Spleen (tissue), 11 donors: ENCODE measurements around the gene MGAT4A. TPM values are rescaled to one million over a fixed set of nuclear protein-coding genes. Genes with fewer than 3 reads are reported as not detected.

Experiments
- DNase-seq: peaks from one replicate; pipeline ENCODE4 v3.0.0-alpha.2; 2020
- H3K27ac ChIP-seq, 8 donors: fragments of 200-600 bp; sonication (generic) in 7 of 8; 1 replicate in 4 of 8; 2 replicates in 4 of 8; pipeline versions ENCODE4 v1.5.0 to v1.8.0; 2016 to 2021; ENCODE audit warnings: inconsistent platforms in 4 of 8, mild to moderate bottlenecking in 4 of 8, moderate library complexity in 1 of 8
- H3K27me3 ChIP-seq, 7 donors: fragments of 200-600 bp; sonication (generic) in 6 of 7; replicated peaks in 1 of 7; 1 replicate in 4 of 7; 2 replicates in 3 of 7; pipeline versions ENCODE4 v1.5.0 to v1.8.0; 2016 to 2021; ENCODE audit warnings: inconsistent platforms in 3 of 7, mild to moderate bottlenecking in 1 of 7
- H3K36me3 ChIP-seq, 6 donors: fragments of 200-600 bp; sonication (generic) in 5 of 6; 1 replicate in 4 of 6; 2 replicates in 2 of 6; pipeline versions ENCODE4 v1.5.0 to v1.8.0; 2016 to 2021; ENCODE audit warnings: inconsistent platforms in 2 of 6
- H3K4me1 ChIP-seq, 6 donors: fragments of 200-600 bp; sonication (generic) in 5 of 6; 1 replicate in 3 of 6; 2 replicates in 3 of 6; pipeline versions ENCODE4 v1.5.0 to v1.8.0; 2016 to 2021; ENCODE audit warnings: inconsistent platforms in 3 of 6
- H3K4me3 ChIP-seq, 8 donors: fragments of 200-600 bp; sonication (generic) in 7 of 8; 1 replicate in 4 of 8; 2 replicates in 4 of 8; pipeline versions ENCODE4 v1.5.0 to v1.8.0; 2016 to 2021; ENCODE audit warnings: inconsistent platforms in 4 of 8, mild to moderate bottlenecking in 4 of 8, moderate library complexity in 2 of 8
- H3K9me3 ChIP-seq, 8 donors: fragments of 200-600 bp; sonication (generic) in 7 of 8; 1 replicate in 4 of 8; 2 replicates in 4 of 8; pipeline versions ENCODE4 v1.5.0 to v1.8.0; 2016 to 2021; ENCODE audit warnings: inconsistent platforms in 4 of 8
- POLR2A ChIP-seq, 3 donors: fragments of 450-650 bp; IDR thresholded peaks; one replicate each; pipeline ENCODE4 v1.5.1; 2017; ENCODE audit warnings: antibody characterized with exemption in 3 of 3, mild to moderate bottlenecking in 1 of 3
- POLR2AphosphoS5 ChIP-seq, 3 donors: sonication (generic); formaldehyde crosslinking; IDR thresholded peaks; one replicate each; pipeline ENCODE4 v1.5.1; 2017; ENCODE audit warnings: antibody characterized with exemption in 3 of 3
- WGBS, 5 donors: extraction: QIAGEN DNeasy Blood & Tissue Kit in 3 of 5; methylation state at CpG; one replicate each; pipeline versions ENCODE4 v1.1.5 to v1.1.7; 2013 to 2018; 5-methylcytosine and 5-hydroxymethylcytosine counted together
- intact Hi-C: fragments of 100-400 bp; cut with DNase I; formaldehyde crosslinking; loops from one replicate; pipeline ENCODE4 v1.15.0; 2023; ENCODE audit warnings: low total_unique reads
- polyA plus RNA-seq, 3 donors: library from polyadenylated mRNA; stranded (reverse); fragments of 200-250 nt; gene quantifications; one replicate each; pipeline ENCODE4 v1.2.1, GENCODE V29; 2013
- total RNA-seq, 7 donors: library from RNA; depleted of rRNA in 3 of 7; stranded (reverse); fragments of >200 nt in 3 of 7; fragmentation: NEBNext Ultra II Directional in 4 of 7; extraction: Animal tissue kit (Norgen Biotek cat#: 25700) in 4 of 7; gene quantifications; one replicate each; pipeline versions ENCODE4 v1.1.0 to v1.2.1, GENCODE V29; 2016 to 2021
- TF ChIP-seq, protein P1 (sequence below), 11 experiments: fragments of 200-600 bp in 7 of 11; fragments of 450-650 bp in 4 of 11; sonication (generic) in 4 of 11; IDR thresholded peaks in 8 of 11; conservative IDR thresholded peaks in 3 of 11; 1 replicate in 7 of 11; 2 replicates in 4 of 11; pipeline versions ENCODE4 v1.4.0 to v1.8.0; 2016 to 2021; ENCODE audit warnings: antibody characterized with exemption in 11 of 11, inconsistent platforms in 4 of 11, mild to moderate bottlenecking in 1 of 11
- donor health status: healthy with polysubstance abuse.
- donor health status: DM: no; HTN: no; CAD: no; lungs with moderate emphysema.
- donor health status: DM: no; HTN: no; CAD: no.
- donor health status: Bipolar disorder and iron deficiency.
- donor health status: healthy.
- donor health status: DM: no; HTN: no; CAD: no.
- donor health status: DM: yes; HTN: yes; CAD: no.

The MGAT4A gene
- total and polyA plus RNA-seq, 10 donors = 5.7 to 45.9 (median 31.5) TPM

DNA sequence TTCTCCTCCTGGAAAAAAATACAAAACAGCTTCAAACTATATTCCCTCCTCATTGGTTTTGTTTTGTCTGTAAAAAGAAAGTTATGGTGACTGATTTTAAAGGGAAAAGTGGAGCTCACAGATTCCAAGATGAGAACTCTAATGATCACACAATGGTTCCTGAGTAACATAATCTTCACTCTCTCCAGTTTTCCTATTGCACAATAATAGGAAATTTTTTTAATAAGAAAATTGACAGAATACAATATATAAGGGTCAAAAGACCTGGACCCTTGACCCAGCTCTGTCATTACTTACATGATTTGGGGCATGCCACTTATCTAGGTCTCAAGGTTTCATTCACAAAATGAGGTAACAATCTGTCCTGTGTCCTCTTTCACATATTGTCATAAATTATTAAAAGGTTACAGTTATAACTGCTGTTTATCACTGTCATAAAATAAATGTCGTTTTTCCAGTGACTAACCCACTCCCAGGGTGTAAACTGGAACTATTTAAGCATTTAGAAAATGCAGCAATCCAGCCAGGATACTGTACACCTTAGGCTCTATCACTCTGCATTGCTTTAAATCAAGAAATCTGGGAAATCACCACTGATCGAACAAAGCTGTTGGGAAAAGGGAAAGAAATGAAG lies 4.1 kb downstream of the MGAT4A start:
- Histone ChIP-seq H3K4me1 (peaks cover 14 to 68% (median 42%) of the 10 kb centered on the region in 6 donors), H3K36me3 (peaks cover 0 to 32% (median 0%) of the 10 kb centered on the region in 6 donors), H3K4me3 (peak overlapping the region in 1 of 8 donors; percentile 18), H3K27ac (peak overlapping the region in 4 of 8 donors; percentile 43 to 95 (median 68)), H3K9me3 (peaks cover 0 to 4% (median 0%) of the 10 kb centered on the region in 8 donors), H3K27me3 (no peaks in the 10 kb centered on the region)
- 40 to 66% (median 51%) methylated on average over 2 of the region's 2 CpGs for WGBS, 5 donors
- DNase-seq = no peak
- intact Hi-C loops = no loop called here
- TF ChIP-seq, protein P1, sequence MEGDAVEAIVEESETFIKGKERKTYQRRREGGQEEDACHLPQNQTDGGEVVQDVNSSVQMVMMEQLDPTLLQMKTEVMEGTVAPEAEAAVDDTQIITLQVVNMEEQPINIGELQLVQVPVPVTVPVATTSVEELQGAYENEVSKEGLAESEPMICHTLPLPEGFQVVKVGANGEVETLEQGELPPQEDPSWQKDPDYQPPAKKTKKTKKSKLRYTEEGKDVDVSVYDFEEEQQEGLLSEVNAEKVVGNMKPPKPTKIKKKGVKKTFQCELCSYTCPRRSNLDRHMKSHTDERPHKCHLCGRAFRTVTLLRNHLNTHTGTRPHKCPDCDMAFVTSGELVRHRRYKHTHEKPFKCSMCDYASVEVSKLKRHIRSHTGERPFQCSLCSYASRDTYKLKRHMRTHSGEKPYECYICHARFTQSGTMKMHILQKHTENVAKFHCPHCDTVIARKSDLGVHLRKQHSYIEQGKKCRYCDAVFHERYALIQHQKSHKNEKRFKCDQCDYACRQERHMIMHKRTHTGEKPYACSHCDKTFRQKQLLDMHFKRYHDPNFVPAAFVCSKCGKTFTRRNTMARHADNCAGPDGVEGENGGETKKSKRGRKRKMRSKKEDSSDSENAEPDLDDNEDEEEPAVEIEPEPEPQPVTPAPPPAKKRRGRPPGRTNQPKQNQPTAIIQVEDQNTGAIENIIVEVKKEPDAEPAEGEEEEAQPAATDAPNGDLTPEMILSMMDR (IDR thresholded peaks at IDR 0.05 in 8 of 11, conservative IDR thresholded peaks at IDR 0.05 in 3 of 11) = no peak
- TF ChIP-seq POLR2A (IDR thresholded peaks at IDR 0.05) (no peak), POLR2AphosphoS5 (IDR thresholded peaks at IDR 0.05) (no peak)

DNA sequence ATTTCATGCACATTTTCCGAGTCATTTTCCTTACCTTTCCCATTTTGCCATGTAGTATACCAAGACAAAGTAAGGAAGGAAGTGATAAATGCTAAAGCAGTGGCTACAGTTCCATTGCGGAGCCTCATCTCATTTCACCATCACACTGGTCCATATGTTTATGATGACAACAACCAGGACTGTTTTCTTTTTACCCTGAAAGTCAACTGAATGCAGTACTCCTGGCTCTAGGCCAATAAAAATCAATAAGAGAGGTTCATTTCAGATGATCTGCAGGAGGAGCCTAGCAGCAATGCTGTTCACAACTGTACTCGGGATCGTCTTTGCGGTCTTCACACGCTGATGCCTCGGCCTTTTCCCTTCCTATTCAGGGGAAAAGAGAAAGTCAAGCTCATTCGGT lies 4.7 kb downstream of the MGAT4A start:
- 79 to 90% (median 86%) methylated on average over 8 of the region's 8 CpGs for WGBS, 5 donors
- H3K9me3 ChIP-seq = peaks cover 0 to 10% (median 3%) of the 10 kb centered on the region in 8 donors
- H3K27ac ChIP-seq = peak overlapping the region in 5 of 8 donors; percentile 5 to 35 (median 12)
- no peak for TF ChIP-seq POLR2AphosphoS5 (IDR thresholded peaks at IDR 0.05)
- TF ChIP-seq POLR2A (IDR thresholded peaks at IDR 0.05) = no peak
- TF ChIP-seq, protein P1 (IDR thresholded peaks at IDR 0.05 in 8 of 11, conservative IDR thresholded peaks at IDR 0.05 in 3 of 11) = no peak
- no peak for DNase-seq
- intact Hi-C loops = no loop called here
- peaks cover 11 to 63% (median 39%) of the 10 kb centered on the region in 6 donors for H3K4me1 ChIP-seq
- no peaks in the 10 kb centered on the region for H3K27me3 ChIP-seq
- H3K4me3 ChIP-seq = peak overlapping the region in 1 of 8 donors; percentile 18
- peaks cover 0 to 37% (median under 1%) of the 10 kb centered on the region in 6 donors for H3K36me3 ChIP-seq

DNA sequence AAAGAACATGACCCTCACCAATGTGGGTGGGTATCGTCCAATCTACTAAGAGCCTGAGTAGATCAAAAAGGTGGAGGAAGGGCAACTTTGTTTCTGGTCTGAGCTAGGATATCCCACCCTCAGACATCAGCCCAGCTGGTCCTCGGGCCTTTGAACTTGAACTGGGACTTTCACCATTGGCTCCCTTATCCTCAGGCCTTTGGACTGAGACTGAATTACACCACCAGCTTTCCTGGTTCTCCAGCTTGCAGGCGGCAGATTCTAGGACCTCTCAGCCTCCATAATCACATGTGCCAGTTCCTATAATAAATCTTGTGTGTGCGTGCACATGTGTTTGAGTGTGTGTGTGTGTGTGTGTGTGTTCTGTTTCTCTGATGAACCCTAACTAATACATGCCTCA lies 10.6 kb downstream of the MGAT4A start:
- intact Hi-C loops = no loop called here
- no peaks in the 10 kb centered on the region for H3K27me3 ChIP-seq
- 95 to 98% (median 97%) methylated on average over 4 of the region's 4 CpGs for WGBS, 5 donors

DNA sequence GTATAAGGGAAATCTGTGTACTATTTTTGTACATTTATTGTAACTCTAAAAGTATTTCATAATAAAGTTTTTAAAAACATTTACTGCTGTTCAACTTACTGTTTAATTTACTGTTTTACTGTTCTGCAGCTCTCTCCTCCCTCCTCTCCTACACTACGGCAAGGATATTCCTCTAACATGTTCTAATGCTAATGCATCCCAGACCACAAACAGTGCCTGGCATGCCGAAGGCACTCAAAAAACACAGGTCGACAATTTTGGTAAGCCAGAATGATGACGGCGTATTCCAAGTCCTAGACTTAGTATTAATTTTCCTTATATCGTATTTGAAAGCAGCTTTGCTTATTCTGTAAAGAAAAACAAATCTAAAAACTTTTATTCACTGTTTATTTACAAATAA lies 13.3 kb downstream of the MGAT4A start:
- no peak overlapping the region for H3K4me3 ChIP-seq
- TF ChIP-seq, protein P1 (IDR thresholded peaks at IDR 0.05 in 8 of 11, conservative IDR thresholded peaks at IDR 0.05 in 3 of 11) = no peak
- TF ChIP-seq POLR2AphosphoS5 (IDR thresholded peaks at IDR 0.05) (no peak), POLR2A (IDR thresholded peaks at IDR 0.05) (no peak)
- peaks cover 0 to 27% (median 16%) of the 10 kb centered on the region in 8 donors for H3K9me3 ChIP-seq
- H3K36me3 ChIP-seq = peaks cover 0 to 39% (median 3%) of the 10 kb centered on the region in 6 donors
- WGBS, 5 donors = 93 to 95% (median 93%) methylated on average over 6 of the region's 6 CpGs
- no peak overlapping the region for H3K27ac ChIP-seq
- intact Hi-C loops = no loop called here
- H3K4me1 ChIP-seq = peaks cover 0 to 47% (median 0%) of the 10 kb centered on the region in 6 donors
- no peaks in the 10 kb centered on the region for H3K27me3 ChIP-seq
- DNase-seq = no peak

More for the DNA sequence above, 10.6 kb downstream of the MGAT4A start:
- Histone ChIP-seq H3K4me3 (no peak overlapping the region), H3K27ac (no peak overlapping the region), H3K36me3 (peaks cover 0 to 52% (median 3%) of the 10 kb centered on the region in 6 donors), H3K9me3 (peaks cover 0 to 27% (median 16%) of the 10 kb centered on the region in 8 donors), H3K4me1 (peaks cover 0 to 37% (median 0%) of the 10 kb centered on the region in 6 donors)
- TF ChIP-seq, protein P1 (IDR thresholded peaks at IDR 0.05 in 8 of 11, conservative IDR thresholded peaks at IDR 0.05 in 3 of 11) = no peak
- TF ChIP-seq POLR2A (IDR thresholded peaks at IDR 0.05) (no peak), POLR2AphosphoS5 (IDR thresholded peaks at IDR 0.05) (no peak)
- DNase-seq = no peak
